ENCODE results near the gene PPFIBP1. TPM values are rescaled to one million over a fixed set of nuclear protein-coding genes. Genes with fewer than 3 reads are reported as not detected.

PPFIBP1 gene
- total RNA-seq, 1 donor from 2014 or later: 136 TPM

- Histone ChIP-seq H3K27ac (no peak overlapping the region), H3K4me1 (no peaks in the 10 kb centered on the region), H3K9me3 (no peaks in the 10 kb centered on the region), H3K36me3 (no peaks in the 10 kb centered on the region), H3K27me3 (no peaks in the 10 kb centered on the region), H3K4me3 (no peak overlapping the region)
- ATAC-seq (no peak), DNase-seq (no peak)
- intact Hi-C loops (cut with DNase I): no loop called here
- TF ChIP-seq, protein P1, sequence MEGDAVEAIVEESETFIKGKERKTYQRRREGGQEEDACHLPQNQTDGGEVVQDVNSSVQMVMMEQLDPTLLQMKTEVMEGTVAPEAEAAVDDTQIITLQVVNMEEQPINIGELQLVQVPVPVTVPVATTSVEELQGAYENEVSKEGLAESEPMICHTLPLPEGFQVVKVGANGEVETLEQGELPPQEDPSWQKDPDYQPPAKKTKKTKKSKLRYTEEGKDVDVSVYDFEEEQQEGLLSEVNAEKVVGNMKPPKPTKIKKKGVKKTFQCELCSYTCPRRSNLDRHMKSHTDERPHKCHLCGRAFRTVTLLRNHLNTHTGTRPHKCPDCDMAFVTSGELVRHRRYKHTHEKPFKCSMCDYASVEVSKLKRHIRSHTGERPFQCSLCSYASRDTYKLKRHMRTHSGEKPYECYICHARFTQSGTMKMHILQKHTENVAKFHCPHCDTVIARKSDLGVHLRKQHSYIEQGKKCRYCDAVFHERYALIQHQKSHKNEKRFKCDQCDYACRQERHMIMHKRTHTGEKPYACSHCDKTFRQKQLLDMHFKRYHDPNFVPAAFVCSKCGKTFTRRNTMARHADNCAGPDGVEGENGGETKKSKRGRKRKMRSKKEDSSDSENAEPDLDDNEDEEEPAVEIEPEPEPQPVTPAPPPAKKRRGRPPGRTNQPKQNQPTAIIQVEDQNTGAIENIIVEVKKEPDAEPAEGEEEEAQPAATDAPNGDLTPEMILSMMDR (IDR thresholded peaks at IDR 0.05): no peak
Measured at GRCh38 chr12:27513155-27513824, 10.7 kb upstream of the PPFIBP1 start.

GRCh38 chr12:27515671-27516070, 8.3 kb upstream of the PPFIBP1 start:
- no peak overlapping the region for H3K4me3 ChIP-seq
- ATAC-seq (peak; percentile 85), DNase-seq (no peak)
- H3K9me3 ChIP-seq: no peaks in the 10 kb centered on the region
- H3K4me1 ChIP-seq: no peaks in the 10 kb centered on the region
- H3K27ac ChIP-seq: no peak overlapping the region
- intact Hi-C loops (cut with DNase I): no loop called here
- TF ChIP-seq, protein P1 (IDR thresholded peaks at IDR 0.05): no peak
- no peaks in the 10 kb centered on the region for H3K27me3 ChIP-seq
- H3K36me3 ChIP-seq: no peaks in the 10 kb centered on the region

- TF ChIP-seq, protein P1 (IDR thresholded peaks at IDR 0.05): no peak
- no peak for DNase-seq
- ATAC-seq: no peak
- H3K36me3 ChIP-seq: no peaks in the 10 kb centered on the region
- intact Hi-C loops (cut with DNase I): no loop called here
- H3K4me1 ChIP-seq: no peaks in the 10 kb centered on the region
- H3K9me3 ChIP-seq: no peaks in the 10 kb centered on the region
- no peak overlapping the region for H3K27ac ChIP-seq
- no peaks in the 10 kb centered on the region for H3K27me3 ChIP-seq
- no peak overlapping the region for H3K4me3 ChIP-seq
Measured at GRCh38 chr12:27516625-27517024, 7.4 kb upstream of the PPFIBP1 start.

GRCh38 chr12:27517546-27517945, 6.5 kb upstream of the PPFIBP1 start:
- no peak for ATAC-seq
- H3K27ac ChIP-seq: no peak overlapping the region

DNA sequence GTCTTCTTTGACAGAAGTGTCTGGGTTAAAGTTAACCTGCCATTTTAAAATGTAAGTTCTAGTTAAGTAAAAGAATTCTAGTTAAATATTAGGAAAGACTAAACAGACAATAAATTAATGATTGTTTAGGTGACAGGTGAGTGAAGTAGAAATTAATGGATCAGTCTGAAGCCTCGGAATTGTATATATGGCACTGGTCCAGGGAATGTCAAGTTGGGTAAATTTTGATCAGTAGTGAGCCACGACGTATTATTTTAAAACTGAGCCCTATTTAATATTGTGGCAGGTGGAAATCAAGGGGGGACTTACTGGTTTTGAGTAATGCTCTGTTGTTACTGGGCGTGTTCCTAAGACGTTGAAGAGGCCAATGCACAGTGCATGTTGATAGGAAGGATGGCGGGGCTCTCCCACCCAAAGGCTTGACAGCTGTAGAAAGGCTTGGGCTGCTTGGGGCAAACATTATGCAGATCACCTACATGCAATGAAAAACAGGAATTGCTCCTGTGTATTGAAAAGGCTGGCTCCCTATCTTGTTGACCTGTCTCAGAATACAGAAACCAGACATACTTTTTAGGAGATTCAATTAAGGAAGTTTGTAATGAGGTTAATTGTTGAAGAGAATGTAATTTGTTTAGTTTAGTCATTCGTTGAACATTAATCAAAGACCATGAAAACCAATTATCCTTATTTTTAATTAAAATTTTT, 5.9 kb upstream of the PPFIBP1 start:
- Histone ChIP-seq H3K4me1 (peaks cover 4% of the 10 kb centered on the region), H3K4me3 (no peak overlapping the region), H3K36me3 (no peaks in the 10 kb centered on the region), H3K9me3 (no peaks in the 10 kb centered on the region), H3K27me3 (no peaks in the 10 kb centered on the region), H3K27ac (no peak overlapping the region)
- TF ChIP-seq, protein P1 (IDR thresholded peaks at IDR 0.05): no peak
- DNase-seq: no peak
- ATAC-seq: no peak
- intact Hi-C loops (cut with DNase I): no loop called here

More at GRCh38 chr12:27517546-27517945, 6.5 kb upstream of the PPFIBP1 start:
- Histone ChIP-seq H3K4me1 (no peaks in the 10 kb centered on the region), H3K4me3 (no peak overlapping the region), H3K9me3 (no peaks in the 10 kb centered on the region), H3K27me3 (no peaks in the 10 kb centered on the region), H3K36me3 (no peaks in the 10 kb centered on the region)
- DNase-seq: no peak
- TF ChIP-seq, protein P1 (IDR thresholded peaks at IDR 0.05): no peak
- intact Hi-C loops (cut with DNase I): no loop called here
